Type B pancreatic cell (in vitro differentiated cells): ENCODE results near the gene SOWAHA. TPM values are rescaled to one million over a fixed set of nuclear protein-coding genes. Genes with fewer than 3 reads are reported as not detected.

Experiments used
- DNase-seq: peaks from one replicate; pipeline ENCODE4 v3.0.0; 2021; ENCODE audit warnings: mixed read lengths; ENCODE audit not compliant: unreplicated experiment; ENCODE audit errors: extremely low spot score
- H3K27ac Mint-ChIP-seq: 2 replicates; pipeline ENCODE4 v1.8.0; 2021; ENCODE audit warnings: mild to moderate bottlenecking, mixed read lengths
- H3K27me3 Mint-ChIP-seq: 2 replicates; pipeline ENCODE4 v1.8.0; 2021; ENCODE audit warnings: mixed read lengths
- H3K36me3 Mint-ChIP-seq: 2 replicates; pipeline ENCODE4 v1.8.0; 2021; ENCODE audit warnings: mixed read lengths
- H3K4me1 Mint-ChIP-seq: one replicate; pipeline ENCODE4 v1.8.0; 2021; ENCODE audit warnings: mixed read lengths; ENCODE audit not compliant: unreplicated experiment
- H3K4me3 Mint-ChIP-seq: 2 replicates; pipeline ENCODE4 v1.8.0; 2021; ENCODE audit warnings: mild to moderate bottlenecking, mixed read lengths
- H3K9me3 Mint-ChIP-seq: 2 replicates; pipeline ENCODE4 v1.8.0; 2021; ENCODE audit warnings: mixed read lengths
- CTCF ChIP-seq: fragments of 200-600 bp; sonication (generic); conservative IDR thresholded peaks from 2 replicates; pipeline ENCODE4 v1.5.0; 2021; ENCODE audit warnings: antibody characterized with exemption, mild to moderate bottlenecking
- total RNA-seq: library from RNA; stranded (reverse); gene quantifications from 2 replicates; pipeline ENCODE4 v1.2.1, GENCODE V29; 2021; ENCODE audit warnings: low replicate concordance

SOWAHA gene
- total RNA-seq, 1 donor from 2014 or later: 2.5 TPM

- Mint-ChIP-seq H3K27ac (no peak overlapping the region), H3K36me3 (no peaks in the 10 kb centered on the region)
Measured at GRCh38 chr5:132790201-132790865, 22.8 kb upstream of the SOWAHA start.

GRCh38 chr5:132791026-132791425, 22.1 kb upstream of the SOWAHA start:
- Mint-ChIP-seq H3K4me3 (no peak overlapping the region), H3K36me3 (no peaks in the 10 kb centered on the region), H3K9me3 (no peaks in the 10 kb centered on the region), H3K27me3 (peaks cover 12% of the 10 kb centered on the region), H3K4me1 (peaks cover 8% of the 10 kb centered on the region), H3K27ac (no peak overlapping the region)
- no peak for TF ChIP-seq CTCF
- DNase-seq: no peak

More at GRCh38 chr5:132790201-132790865, 22.8 kb upstream of the SOWAHA start:
- Mint-ChIP-seq H3K27me3 (peaks cover 12% of the 10 kb centered on the region), H3K4me3 (no peak overlapping the region), H3K4me1 (peaks cover 8% of the 10 kb centered on the region), H3K9me3 (no peaks in the 10 kb centered on the region)
- no peak for TF ChIP-seq CTCF
- DNase-seq: no peak

- Mint-ChIP-seq H3K27ac (no peak overlapping the region), H3K36me3 (no peaks in the 10 kb centered on the region), H3K4me3 (no peak overlapping the region), H3K9me3 (no peaks in the 10 kb centered on the region), H3K4me1 (peaks cover 4% of the 10 kb centered on the region), H3K27me3 (peaks cover 6% of the 10 kb centered on the region)
- DNase-seq: no peak
- TF ChIP-seq CTCF: no peak
Measured at GRCh38 chr5:132797651-132798050, 15.5 kb upstream of the SOWAHA start.

GRCh38 chr5:132799392-132799791, 13.7 kb upstream of the SOWAHA start:
- no peak for TF ChIP-seq CTCF
- H3K9me3 Mint-ChIP-seq: no peaks in the 10 kb centered on the region
- H3K27ac Mint-ChIP-seq: no peak overlapping the region
- no peaks in the 10 kb centered on the region for H3K36me3 Mint-ChIP-seq
- DNase-seq: no peak
- H3K27me3 Mint-ChIP-seq: peaks cover 10% of the 10 kb centered on the region
- H3K4me1 Mint-ChIP-seq: peaks cover 4% of the 10 kb centered on the region
- H3K4me3 Mint-ChIP-seq: no peak overlapping the region

GRCh38 chr5:132800545-132800944, 12.6 kb upstream of the SOWAHA start:
- H3K36me3 Mint-ChIP-seq: no peaks in the 10 kb centered on the region
- no peak overlapping the region for H3K4me3 Mint-ChIP-seq
- H3K4me1 Mint-ChIP-seq: peaks cover 4% of the 10 kb centered on the region
- TF ChIP-seq CTCF: no peak
- DNase-seq: no peak
- H3K27me3 Mint-ChIP-seq: peaks cover 11% of the 10 kb centered on the region
- no peak overlapping the region for H3K27ac Mint-ChIP-seq
- H3K9me3 Mint-ChIP-seq: no peaks in the 10 kb centered on the region
